ENCODE results near the gene FARP2. TPM values are rescaled to one million over a fixed set of nuclear protein-coding genes. Genes with fewer than 3 reads are reported as not detected.
"Not testable (repeated sequence)": the region's sequence is repeated elsewhere in the genome, so short reads cannot be mapped to it uniquely, and the experiment has no call there.

The FARP2 gene
- total RNA-seq, 6 experiments from 2014 or later, result 13.3 to 41.3 (median 28.7) TPM

DNA sequence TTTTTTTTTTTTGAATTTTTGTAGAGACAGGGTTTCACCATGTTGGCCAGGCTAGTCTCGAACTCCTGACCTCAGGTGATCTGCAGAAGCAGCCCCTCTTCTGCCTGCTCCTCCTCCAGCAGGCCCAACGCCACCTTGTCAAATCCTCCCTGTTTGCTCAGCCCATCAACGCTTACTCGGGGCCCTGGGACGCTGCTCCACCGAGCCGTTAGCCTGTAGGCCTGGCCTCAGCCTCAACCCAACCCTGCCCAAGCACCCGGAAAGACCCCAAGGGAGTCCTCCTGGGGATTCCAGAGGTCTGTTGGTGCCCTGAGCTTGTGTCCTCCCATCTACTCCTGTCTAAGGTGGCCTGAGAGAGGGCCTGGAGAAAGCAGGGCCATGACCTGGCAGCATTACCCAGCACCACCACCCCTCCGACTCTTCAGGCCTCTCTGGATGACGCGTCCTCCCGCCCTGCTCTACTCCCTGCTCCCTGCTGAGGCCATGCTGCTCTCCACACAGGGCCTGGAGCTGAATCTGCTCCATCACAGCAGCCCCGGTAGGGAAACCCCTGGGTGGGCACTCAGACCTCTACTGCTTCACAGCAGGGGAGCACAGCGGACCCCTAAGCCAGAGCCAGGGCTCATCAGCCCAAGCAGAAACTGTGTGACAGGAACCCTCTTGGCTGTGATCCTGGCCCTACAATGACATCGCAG lies 149.1 kb downstream of the FARP2 start:
- H3K36me3 ChIP-seq, result peaks cover 0 to 8% (median 0%) of the 10 kb centered on the region in 4 donors
- ATAC-seq (no peak), DNase-seq (no peak)
- intact Hi-C loops (cut with DNase I), result no loop called here
- no peak overlapping the region for H3K4me3 ChIP-seq
- H3K4me1 ChIP-seq, result peaks cover 0 to 19% (median 6%) of the 10 kb centered on the region in 4 donors
- 55% methylated on average over 5 of the region's 15 CpGs for WGBS (ENCODE audit: insufficient coverage, low coverage, low lambda C conversion rate, missing lambda C conversion rate)
- H3K27ac ChIP-seq, result no peak overlapping the region
- no peaks in the 10 kb centered on the region for H3K27me3 ChIP-seq
- TF ChIP-seq, protein P1, sequence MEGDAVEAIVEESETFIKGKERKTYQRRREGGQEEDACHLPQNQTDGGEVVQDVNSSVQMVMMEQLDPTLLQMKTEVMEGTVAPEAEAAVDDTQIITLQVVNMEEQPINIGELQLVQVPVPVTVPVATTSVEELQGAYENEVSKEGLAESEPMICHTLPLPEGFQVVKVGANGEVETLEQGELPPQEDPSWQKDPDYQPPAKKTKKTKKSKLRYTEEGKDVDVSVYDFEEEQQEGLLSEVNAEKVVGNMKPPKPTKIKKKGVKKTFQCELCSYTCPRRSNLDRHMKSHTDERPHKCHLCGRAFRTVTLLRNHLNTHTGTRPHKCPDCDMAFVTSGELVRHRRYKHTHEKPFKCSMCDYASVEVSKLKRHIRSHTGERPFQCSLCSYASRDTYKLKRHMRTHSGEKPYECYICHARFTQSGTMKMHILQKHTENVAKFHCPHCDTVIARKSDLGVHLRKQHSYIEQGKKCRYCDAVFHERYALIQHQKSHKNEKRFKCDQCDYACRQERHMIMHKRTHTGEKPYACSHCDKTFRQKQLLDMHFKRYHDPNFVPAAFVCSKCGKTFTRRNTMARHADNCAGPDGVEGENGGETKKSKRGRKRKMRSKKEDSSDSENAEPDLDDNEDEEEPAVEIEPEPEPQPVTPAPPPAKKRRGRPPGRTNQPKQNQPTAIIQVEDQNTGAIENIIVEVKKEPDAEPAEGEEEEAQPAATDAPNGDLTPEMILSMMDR (IDR thresholded peaks at IDR 0.05), result no peak
- H3K9me3 ChIP-seq, result no peaks in the 10 kb centered on the region

DNA sequence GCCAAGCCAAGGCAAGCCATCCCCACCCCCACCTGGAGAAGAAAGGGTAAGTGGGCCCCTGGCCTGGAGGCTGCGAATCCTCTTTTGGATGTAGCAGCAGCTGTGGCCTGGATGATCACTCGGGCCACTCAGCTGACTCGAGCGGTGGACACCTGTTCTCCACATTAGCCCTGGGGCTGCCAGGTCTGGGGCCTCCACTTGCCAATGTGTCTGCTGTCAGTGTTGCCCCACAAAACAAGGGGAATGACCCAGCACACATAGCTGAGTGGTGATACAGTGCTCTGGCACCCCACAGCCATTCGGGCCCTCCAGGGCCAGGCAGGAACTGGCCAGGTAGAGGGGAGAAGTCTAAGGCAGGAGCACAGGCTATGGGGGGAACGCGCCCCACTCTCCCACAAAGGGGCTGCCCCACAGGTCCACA lies 149.7 kb downstream of the FARP2 start:
- TF ChIP-seq, protein P1 (IDR thresholded peaks at IDR 0.05), result no peak
- TF ChIP-seq POLR2A (IDR thresholded peaks at IDR 0.05), result no peak
- no peak for ATAC-seq
- no peaks in the 10 kb centered on the region for H3K27me3 ChIP-seq
- H3K4me3 ChIP-seq, result no peak overlapping the region
- H3K27ac ChIP-seq, result no peak overlapping the region
- no peaks in the 10 kb centered on the region for H3K9me3 ChIP-seq
- intact Hi-C loops (cut with DNase I), result no loop called here
- peaks cover 0 to 19% (median 6%) of the 10 kb centered on the region in 4 donors for H3K4me1 ChIP-seq
- peaks cover 0 to 6% (median 0%) of the 10 kb centered on the region in 4 donors for H3K36me3 ChIP-seq
- DNase-seq, result no peak
- WGBS (ENCODE audit: insufficient coverage, low coverage, low lambda C conversion rate, missing lambda C conversion rate), result 100% methylated on average over 2 of the region's 7 CpGs

DNA sequence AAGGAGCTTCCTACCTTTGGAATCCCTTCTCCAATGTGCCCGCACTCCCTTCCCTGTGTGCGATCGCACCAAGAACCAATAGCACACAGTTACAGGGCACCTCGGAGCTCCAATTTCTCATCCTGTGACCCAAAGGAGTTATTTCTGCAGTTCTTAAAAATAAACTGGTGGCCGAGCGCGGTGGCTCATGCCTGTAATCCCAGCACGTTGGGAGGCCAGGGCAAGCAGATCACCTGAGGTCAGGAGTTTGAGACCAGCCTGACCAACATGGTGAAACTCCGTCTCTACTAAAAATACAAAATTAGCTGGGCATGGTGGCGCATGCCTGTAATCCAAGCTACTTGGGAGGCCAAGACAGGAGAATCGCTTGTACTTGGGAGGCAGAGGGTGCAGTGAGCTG lies 150.2 kb downstream of the FARP2 start:
- H3K27me3 ChIP-seq; H3K36me3 ChIP-seq; intact Hi-C loops (cut with DNase I); H3K27ac ChIP-seq; ATAC-seq; H3K4me3 ChIP-seq; DNase-seq; H3K9me3 ChIP-seq: not testable (repeated sequence)
- H3K4me1 ChIP-seq, result peaks cover 0 to 19% (median 6%) of the 10 kb centered on the region in 4 donors
- 89% methylated on average over 4 of the region's 11 CpGs for WGBS (ENCODE audit: insufficient coverage, low coverage, low lambda C conversion rate, missing lambda C conversion rate)

DNA sequence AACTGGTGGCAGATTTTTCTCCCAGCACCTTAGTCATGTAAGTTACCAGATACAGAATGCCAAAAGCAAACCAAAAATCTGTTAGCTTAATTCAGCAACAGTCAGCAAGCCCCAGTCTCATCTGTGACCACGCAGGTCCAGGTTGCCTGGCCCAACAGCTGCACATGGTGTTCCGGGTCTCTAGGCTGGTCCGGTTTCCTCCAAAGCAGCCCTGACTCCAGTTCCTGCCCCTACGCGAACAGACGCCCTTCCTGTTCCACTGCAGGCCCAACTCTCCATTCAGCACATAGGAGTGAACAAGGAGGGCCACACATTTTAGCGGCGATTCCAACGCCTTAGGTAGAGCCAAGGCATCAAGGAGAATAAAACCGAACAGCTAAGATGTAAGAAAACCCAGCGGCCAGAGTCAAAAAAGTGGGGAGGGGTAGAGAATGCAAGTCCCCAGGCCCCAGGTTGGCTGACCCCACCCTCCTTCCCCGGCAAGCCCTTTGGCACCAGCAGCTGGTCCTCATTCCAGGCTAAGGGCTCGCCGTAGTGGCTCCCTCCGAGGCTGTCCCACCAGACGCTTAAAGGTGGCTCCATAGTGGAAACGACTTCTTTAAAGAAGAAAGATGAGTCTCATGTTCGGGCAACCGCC lies 150.8 kb downstream of the FARP2 start:
- Histone ChIP-seq H3K36me3 (no peaks in the 10 kb centered on the region), H3K4me3 (peak overlapping the region; percentile 49 to 91 (median 72)), H3K4me1 (peaks cover 0 to 19% (median 6%) of the 10 kb centered on the region in 4 donors), H3K9me3 (no peaks in the 10 kb centered on the region), H3K27me3 (no peaks in the 10 kb centered on the region), H3K27ac (no peak overlapping the region)
- WGBS (ENCODE audit: insufficient coverage, low coverage, low lambda C conversion rate, missing lambda C conversion rate), result 67% methylated on average over 10 of the region's 19 CpGs
- DNase-seq (no peak), ATAC-seq (no peak)
- intact Hi-C loops (cut with DNase I), result no loop called here
- TF ChIP-seq, protein P1 (IDR thresholded peaks at IDR 0.05), result no peak
- no peak for TF ChIP-seq POLR2A (IDR thresholded peaks at IDR 0.05)

All from right lobe of liver (tissue), 6 donors.